HEK293 (cell line): Measurements from ENCODE around the gene GPATCH3.

Experiments
- GLI4 ChIP-seq: fragments of 450-650 bp; formaldehyde crosslinking; IDR thresholded peaks from 2 replicates; pipeline ENCODE4 v1.5.1; 2016; ENCODE audit warnings: missing biosample characterization, missing genetic modification characterization
- KLF8 ChIP-seq: fragments of 450-650 bp; formaldehyde crosslinking; IDR thresholded peaks from 2 replicates; pipeline ENCODE4 v1.5.1; 2016; ENCODE audit warnings: missing biosample characterization, missing genetic modification characterization
- TCF7L2 ChIP-seq: IDR thresholded peaks from 2 replicates; pipeline ENCODE4 v1.6.1; 2011; ENCODE audit warnings: low read depth, mild to moderate bottlenecking, inconsistent platforms, low read length, moderate library complexity, borderline replicate concordance
- ZBTB8A ChIP-seq: fragments of 450-650 bp; formaldehyde crosslinking; IDR thresholded peaks from 2 replicates; pipeline ENCODE4 v1.5.1; 2016; ENCODE audit warnings: missing biosample characterization, missing genetic modification characterization
- ZNF10 ChIP-seq: fragments of 450-650 bp; formaldehyde crosslinking; IDR thresholded peaks from 2 replicates; pipeline ENCODE4 v1.5.1; 2017; ENCODE audit warnings: missing biosample characterization, missing genetic modification characterization
- ZNF155 ChIP-seq: fragments of 450-650 bp; formaldehyde crosslinking; IDR thresholded peaks from 2 replicates; pipeline ENCODE4 v1.5.1; 2016; ENCODE audit warnings: missing biosample characterization, missing genetic modification characterization
- ZNF184 ChIP-seq: fragments of 450-650 bp; IDR thresholded peaks from 2 replicates; pipeline ENCODE4 v1.5.1; 2018; ENCODE audit warnings: missing biosample characterization, mild to moderate bottlenecking, missing genetic modification characterization
- ZNF221 ChIP-seq: fragments of 450-650 bp; formaldehyde crosslinking; IDR thresholded peaks from 2 replicates; pipeline ENCODE4 v1.5.1; 2017; ENCODE audit warnings: missing biosample characterization, missing genetic modification characterization, borderline replicate concordance
- ZNF302 ChIP-seq: fragments of 450-650 bp; formaldehyde crosslinking; IDR thresholded peaks from 2 replicates; pipeline ENCODE4 v1.5.1; 2016; ENCODE audit warnings: missing biosample characterization, missing genetic modification characterization, low read depth
- ZNF350 ChIP-seq: fragments of 450-650 bp; formaldehyde crosslinking; IDR thresholded peaks from 2 replicates; pipeline ENCODE4 v1.5.0; 2017; ENCODE audit warnings: missing biosample characterization, mild to moderate bottlenecking, missing genetic modification characterization
- ZNF670 ChIP-seq: fragments of 450-650 bp; formaldehyde crosslinking; IDR thresholded peaks from 2 replicates; pipeline ENCODE4 v1.5.1; 2016; ENCODE audit warnings: missing biosample characterization, missing genetic modification characterization, low read depth
- ZNF830 ChIP-seq: fragments of 450-650 bp; IDR thresholded peaks from 2 replicates; pipeline ENCODE4 v1.5.0; 2018; ENCODE audit warnings: missing biosample characterization, missing genetic modification characterization, low read depth, mild to moderate bottlenecking, moderate library complexity
- TF ChIP-seq, protein P1 (sequence below): fragments of 450-650 bp; formaldehyde crosslinking; IDR thresholded peaks from 2 replicates; pipeline ENCODE4 v1.5.1; 2016; ENCODE audit warnings: missing biosample characterization, missing genetic modification characterization
- TF ChIP-seq, protein P2 (sequence below): fragments of 450-650 bp; formaldehyde crosslinking; IDR thresholded peaks from 2 replicates; pipeline ENCODE4 v1.5.1; 2016; ENCODE audit warnings: missing biosample characterization, missing genetic modification characterization

DNA sequence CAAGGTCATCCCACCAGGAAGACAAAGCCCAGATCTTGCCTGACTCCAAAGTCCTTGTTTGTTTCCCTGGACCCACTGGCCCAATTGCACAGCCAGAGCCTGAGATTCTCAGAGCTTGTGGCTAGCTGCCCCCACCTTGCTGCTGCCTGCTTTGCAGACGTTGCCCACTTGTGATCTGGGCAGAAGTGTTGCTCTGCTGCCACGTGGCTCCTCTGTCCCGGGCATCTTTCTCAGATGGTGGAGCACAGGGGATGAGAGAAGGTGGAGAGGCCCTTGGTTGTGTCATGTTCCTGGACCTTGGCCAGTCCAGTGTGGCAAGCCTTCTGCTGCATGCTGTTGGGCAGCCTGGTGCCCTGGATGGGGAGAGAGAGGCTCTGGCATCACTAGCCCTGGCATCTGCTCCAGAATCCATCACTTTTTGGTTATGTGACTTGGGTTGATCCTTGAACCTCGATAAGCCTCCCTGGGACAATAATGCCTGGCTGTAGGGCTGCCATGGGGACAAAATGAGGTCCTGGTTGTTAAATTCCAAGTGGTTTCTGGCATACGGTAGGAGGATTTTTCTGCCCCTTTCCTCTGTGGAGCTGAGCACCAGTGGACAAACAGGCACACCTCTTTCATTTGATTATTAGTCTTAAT, 15.1 kb upstream of the GPATCH3 start:
- TF ChIP-seq, protein P1, sequence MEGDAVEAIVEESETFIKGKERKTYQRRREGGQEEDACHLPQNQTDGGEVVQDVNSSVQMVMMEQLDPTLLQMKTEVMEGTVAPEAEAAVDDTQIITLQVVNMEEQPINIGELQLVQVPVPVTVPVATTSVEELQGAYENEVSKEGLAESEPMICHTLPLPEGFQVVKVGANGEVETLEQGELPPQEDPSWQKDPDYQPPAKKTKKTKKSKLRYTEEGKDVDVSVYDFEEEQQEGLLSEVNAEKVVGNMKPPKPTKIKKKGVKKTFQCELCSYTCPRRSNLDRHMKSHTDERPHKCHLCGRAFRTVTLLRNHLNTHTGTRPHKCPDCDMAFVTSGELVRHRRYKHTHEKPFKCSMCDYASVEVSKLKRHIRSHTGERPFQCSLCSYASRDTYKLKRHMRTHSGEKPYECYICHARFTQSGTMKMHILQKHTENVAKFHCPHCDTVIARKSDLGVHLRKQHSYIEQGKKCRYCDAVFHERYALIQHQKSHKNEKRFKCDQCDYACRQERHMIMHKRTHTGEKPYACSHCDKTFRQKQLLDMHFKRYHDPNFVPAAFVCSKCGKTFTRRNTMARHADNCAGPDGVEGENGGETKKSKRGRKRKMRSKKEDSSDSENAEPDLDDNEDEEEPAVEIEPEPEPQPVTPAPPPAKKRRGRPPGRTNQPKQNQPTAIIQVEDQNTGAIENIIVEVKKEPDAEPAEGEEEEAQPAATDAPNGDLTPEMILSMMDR (tag by site-specific recombination): no peak
- TF ChIP-seq ZNF10 (tag by site-specific recombination) (no peak), GLI4 (no peak), ZNF670 (tag by site-specific recombination) (no peak), ZBTB8A (tag by site-specific recombination) (no peak), ZNF350 (tag by site-specific recombination) (no peak), ZNF155 (no peak), ZNF221 (tag by site-specific recombination) (no peak), KLF8 (tag by site-specific recombination) (no peak), ZNF830 (tag by site-specific recombination) (no peak), ZNF302 (tag by site-specific recombination) (no peak), ZNF184 (tag by site-specific recombination) (no peak), TCF7L2 (no peak)
- TF ChIP-seq, protein P2, sequence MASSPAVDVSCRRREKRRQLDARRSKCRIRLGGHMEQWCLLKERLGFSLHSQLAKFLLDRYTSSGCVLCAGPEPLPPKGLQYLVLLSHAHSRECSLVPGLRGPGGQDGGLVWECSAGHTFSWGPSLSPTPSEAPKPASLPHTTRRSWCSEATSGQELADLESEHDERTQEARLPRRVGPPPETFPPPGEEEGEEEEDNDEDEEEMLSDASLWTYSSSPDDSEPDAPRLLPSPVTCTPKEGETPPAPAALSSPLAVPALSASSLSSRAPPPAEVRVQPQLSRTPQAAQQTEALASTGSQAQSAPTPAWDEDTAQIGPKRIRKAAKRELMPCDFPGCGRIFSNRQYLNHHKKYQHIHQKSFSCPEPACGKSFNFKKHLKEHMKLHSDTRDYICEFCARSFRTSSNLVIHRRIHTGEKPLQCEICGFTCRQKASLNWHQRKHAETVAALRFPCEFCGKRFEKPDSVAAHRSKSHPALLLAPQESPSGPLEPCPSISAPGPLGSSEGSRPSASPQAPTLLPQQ (tag by site-specific recombination): no peak
